K562 (cell line): ENCODE measurements around the gene CLCF1. TPM values are rescaled to one million over a fixed set of nuclear protein-coding genes. Genes with fewer than 3 reads are reported as not detected.

Source experiments
- BRCA1 ChIP-seq, 2 experiments: fragments of 450-650 bp in 1 of 2; sonication (generic) in 1 of 2; formaldehyde crosslinking in 1 of 2; IDR thresholded peaks; 2 replicates each; pipeline versions ENCODE4 v1.5.0 to v1.6.1; 2017 to 2020; ENCODE audit warnings: mild to moderate bottlenecking in 1 of 2, missing genetic modification reagents in 1 of 2
- BRD9 ChIP-seq: fragments of 450-650 bp; IDR thresholded peaks from 2 replicates; pipeline ENCODE4 v1.6.1; 2018; ENCODE audit warnings: low read depth; ENCODE audit not compliant: partially characterized antibody
- DNMT1 ChIP-seq: fragments of 450-650 bp; IDR thresholded peaks from 2 replicates; pipeline ENCODE4 v1.6.1; 2016; ENCODE audit warnings: antibody characterized with exemption, mild to moderate bottlenecking
- FOXJ3 ChIP-seq: sonication (generic); formaldehyde crosslinking; IDR thresholded peaks from 2 replicates; pipeline ENCODE4 v1.4.0; 2020; ENCODE audit warnings: mild to moderate bottlenecking, missing genetic modification reagents
- FOXK1 ChIP-seq: sonication (generic); formaldehyde crosslinking; IDR thresholded peaks from 2 replicates; pipeline ENCODE4 v1.8.0; 2022; ENCODE audit warnings: missing genetic modification reagents, mild to moderate bottlenecking, borderline replicate concordance
- FOXP1 ChIP-seq: sonication (generic); formaldehyde crosslinking; IDR thresholded peaks from 2 replicates; pipeline ENCODE4 v1.8.0; 2022; ENCODE audit warnings: mild to moderate bottlenecking, missing genetic modification reagents
- MAFG ChIP-seq: fragments of 450-650 bp; conservative IDR thresholded peaks from 2 replicates; pipeline ENCODE4 v1.6.1; 2016; ENCODE audit warnings: missing genetic modification characterization, missing compliant biosample characterization
- NFIX ChIP-seq: fragments of 250-450 bp; sonication (Bioruptor Pico); IDR thresholded peaks from 2 replicates; pipeline ENCODE4 v1.4.0; 2020; ENCODE audit warnings: low read depth, mild to moderate bottlenecking, moderate library complexity
- ZBTB5 ChIP-seq: fragments of 450-650 bp; IDR thresholded peaks from 2 replicates; pipeline ENCODE4 v1.6.1; 2017; ENCODE audit warnings: antibody characterized with exemption
- ZFP30 ChIP-seq: fragments of 250-450 bp; sonication (Bioruptor Pico); IDR thresholded peaks from 2 replicates; pipeline ENCODE4 v1.8.0; 2022; ENCODE audit warnings: moderate library complexity, mild to moderate bottlenecking, inconsistent platforms, borderline replicate concordance
- ZNF133 ChIP-seq: fragments of 250-450 bp; sonication (Bioruptor Pico); IDR thresholded peaks from 2 replicates; pipeline ENCODE4 v1.4.0; 2020; ENCODE audit warnings: mild to moderate bottlenecking
- ZNF197 ChIP-seq: fragments of 200-800 bp; sonication (Bioruptor generic); IDR thresholded peaks from 2 replicates; pipeline ENCODE4 v1.6.1; 2016; ENCODE audit warnings: low read depth, missing genetic modification characterization, missing compliant biosample characterization
- ZNF277 ChIP-seq: fragments of 250-450 bp; sonication (Bioruptor Pico); IDR thresholded peaks from 2 replicates; pipeline ENCODE4 v1.8.0; 2022; ENCODE audit warnings: inconsistent platforms, mild to moderate bottlenecking, moderate library complexity, borderline replicate concordance
- ZNF445 ChIP-seq: fragments of 250-450 bp; sonication (Bioruptor Pico); IDR thresholded peaks from 2 replicates; pipeline ENCODE4 v1.4.0; 2020; ENCODE audit warnings: low read depth, mild to moderate bottlenecking, moderate library complexity
- ZNF449 ChIP-seq: fragments of 250-450 bp; sonication (Bioruptor Pico); IDR thresholded peaks from 2 replicates; pipeline ENCODE4 v1.8.0; 2022; ENCODE audit warnings: moderate library complexity, mild to moderate bottlenecking, inconsistent platforms
- ZNF518B ChIP-seq: fragments of 250-450 bp; sonication (Bioruptor Pico); IDR thresholded peaks from 2 replicates; pipeline ENCODE4 v1.5.0; 2021; ENCODE audit warnings: mild to moderate bottlenecking, moderate library complexity
- ZNF57 ChIP-seq: fragments of 450-650 bp; formaldehyde crosslinking; IDR thresholded peaks from 2 replicates; pipeline ENCODE4 v1.4.0; 2020; ENCODE audit warnings: mild to moderate bottlenecking, moderate library complexity
- ZNF778 ChIP-seq: fragments of 450-650 bp; formaldehyde crosslinking; IDR thresholded peaks from 2 replicates; pipeline ENCODE4 v1.4.0; 2020; ENCODE audit warnings: mild to moderate bottlenecking, moderate library complexity
- ZSCAN29 ChIP-seq: fragments of 450-650 bp; IDR thresholded peaks from 2 replicates; pipeline ENCODE4 v1.6.1; 2017
- polyA plus RNA-seq, 8 experiments: library from polyadenylated mRNA; depleted of rRNA in 4 of 8; stranded (reverse) in 5 of 8; unstranded in 3 of 8; fragments of >200 nt; fragmentation: Nextera tagmentation in 2 of 8; fragmentation: Illumina TruSeq in 1 of 8; extraction: Ambion mirVana in 2 of 8; extraction: Trizol in 1 of 8; gene quantifications; 2 replicates each; pipeline versions ENCODE4 v1.2.1 to v1.2.3, GENCODE V29; 2011 to 2014; ENCODE audit warnings: inconsistent platforms in 1 of 8, missing spikeins in 1 of 8
- total RNA-seq, 7 experiments: library from RNA; depleted of rRNA in 6 of 7; stranded (reverse); fragments of >200 nt in 6 of 7; fragmentation: Illumina TruSeq in 2 of 7; extraction: Trizol in 2 of 7; gene quantifications; 2 replicates each; pipeline versions ENCODE4 v1.2.1 to v1.2.3, GENCODE V29; 2011 to 2021; ENCODE audit warnings: low replicate concordance in 1 of 7

Gene CLCF1
- total and polyA plus RNA-seq, 9 of the 15 experiments (the other 6 are each of a cell fraction or from before 2014, with no cell fraction given): 0.49 to 5.8 (median 3.0) TPM

GRCh38 chr11:67373648-67374570 lies 511 bp upstream of the CLCF1 start (continued):
- TF ChIP-seq ZNF277 (CRISPR knock-in tag): no peak
- TF ChIP-seq ZNF57: no peak
- TF ChIP-seq ZNF449 (CRISPR knock-in tag): no peak
- TF ChIP-seq FOXP1 (CRISPR knock-in tag): peak; percentile 56; the same call in 1 of the 2 replicates
- no peak for TF ChIP-seq FOXJ3
- no peak for TF ChIP-seq ZNF133 (CRISPR knock-in tag)
- TF ChIP-seq ZFP30 (CRISPR knock-in tag): no peak
- no peak for TF ChIP-seq BRCA1 (IDR thresholded peaks at IDR 0.05)
- no peak for TF ChIP-seq BRCA1 (CRISPR knock-in tag; IDR thresholded peaks at IDR 0.05)
- TF ChIP-seq BRD9: peak; percentile 78
- TF ChIP-seq ZNF197 (CRISPR knock-in tag): peak; percentile 24; the same call in 1 of the 2 replicates
- TF ChIP-seq ZNF778 (CRISPR knock-in tag): no peak
- TF ChIP-seq ZBTB5: no peak
- TF ChIP-seq DNMT1: no peak
- no peak for TF ChIP-seq NFIX (CRISPR knock-in tag)
- peak; percentile 94 for TF ChIP-seq MAFG (tag)
- TF ChIP-seq ZNF445 (CRISPR knock-in tag): no peak
- TF ChIP-seq FOXK1 (CRISPR knock-in tag): 0 out of 2 replicates have a peak, but pooled peaks have one; percentile 24
- no peak for TF ChIP-seq ZNF518B
- no peak for TF ChIP-seq ZSCAN29
